GM12892 (cell line): ENCODE results near the gene KRTAP4-2.

Source experiments
- POLR2A ChIP-seq: IDR thresholded peaks from 2 replicates; pipeline ENCODE4 v1.6.1; 2011; ENCODE audit warnings: low read depth, low read length, control low read depth
- POLR2AphosphoS5 ChIP-seq: IDR thresholded peaks from 2 replicates; pipeline ENCODE4 v1.6.1; 2011; ENCODE audit warnings: low read depth, low read length, control low read depth

- TF ChIP-seq POLR2A (no peak), POLR2AphosphoS5 (no peak)
Observed at GRCh38 chr17:41215681-41216080, 37.7 kb upstream of the KRTAP4-2 start.
